K562 (cell line): Measurements from ENCODE around the gene A1BG. TPM values are rescaled to one million over a fixed set of nuclear protein-coding genes. Genes with fewer than 3 reads are reported as not detected.
A peak's percentile ranks its signal among the peaks of the same experiment; 100 is the strongest.

Experiments used
- BMI1 ChIP-seq: fragments of 150-350 bp; IDR thresholded peaks from 2 replicates; pipeline ENCODE4 v1.6.1; 2014; ENCODE audit warnings: low read length
- CBX5 ChIP-seq: IDR thresholded peaks from 2 replicates; pipeline ENCODE4 v1.6.1; 2014; ENCODE audit warnings: low read depth, borderline replicate concordance
- CEBPG ChIP-seq, 3 experiments: fragments of 200-800 bp in 1 of 3; sonication (Bioruptor generic) in 1 of 3; sonication (generic) in 1 of 3; formaldehyde crosslinking in 1 of 3; IDR thresholded peaks in 2 of 3; conservative IDR thresholded peaks in 1 of 3; 2 replicates each; pipeline versions ENCODE4 v1.6.1 to v1.8.0; 2016 to 2022; ENCODE audit warnings: missing compliant biosample characterization in 2 of 3, missing genetic modification characterization in 2 of 3, mild to moderate bottlenecking in 1 of 3, missing genetic modification reagents in 1 of 3
- CHD1 ChIP-seq: fragments of 200-600 bp; sonication (generic); IDR thresholded peaks from one replicate; pipeline ENCODE4 v1.6.1; 2012; ENCODE audit warnings: mild to moderate bottlenecking, moderate library complexity, low read length, inconsistent platforms
- CSDE1 ChIP-seq, 2 experiments: fragments of 450-650 bp; IDR thresholded peaks; 2 replicates each; pipeline ENCODE4 v1.6.1; 2016; ENCODE audit warnings: mild to moderate bottlenecking in 1 of 2
- DIDO1 ChIP-seq: fragments of 450-650 bp; IDR thresholded peaks from 2 replicates; pipeline ENCODE4 v1.6.1; 2016; ENCODE audit warnings: low read depth, missing biosample characterization, missing genetic modification characterization
- DPF2 ChIP-seq: fragments of 450-650 bp; IDR thresholded peaks from 2 replicates; pipeline ENCODE4 v1.6.1; 2016
- EZH2 ChIP-seq: IDR thresholded peaks from 2 replicates; pipeline ENCODE4 v1.6.1; 2012; ENCODE audit warnings: low read depth, mild to moderate bottlenecking, inconsistent platforms, low read length, borderline replicate concordance
- HDAC6 ChIP-seq: IDR thresholded peaks from 2 replicates; pipeline ENCODE4 v1.6.1; 2012; ENCODE audit warnings: low read depth, mild to moderate bottlenecking, control low read depth, inconsistent platforms, low read length, moderate library complexity
- ILF3 ChIP-seq: fragments of 450-650 bp; IDR thresholded peaks from 2 replicates; pipeline ENCODE4 v1.6.1; 2018; ENCODE audit warnings: antibody characterized with exemption, mild to moderate bottlenecking, moderate library complexity, borderline replicate concordance
- IRF9 ChIP-seq: fragments of 450-650 bp; IDR thresholded peaks from 2 replicates; pipeline ENCODE4 v1.6.1; 2016; ENCODE audit warnings: missing biosample characterization, missing genetic modification characterization
- MAFK ChIP-seq: IDR thresholded peaks from 2 replicates; pipeline ENCODE4 v1.6.1; 2011; ENCODE audit warnings: low read length, improper control_type of control experiment
- MTA3 ChIP-seq: fragments of 450-650 bp; formaldehyde crosslinking; IDR thresholded peaks from 2 replicates; pipeline ENCODE4 v1.6.1; 2017; ENCODE audit warnings: mild to moderate bottlenecking, borderline replicate concordance
- NR3C1 ChIP-seq: sonication (generic); formaldehyde crosslinking; IDR thresholded peaks from 2 replicates; pipeline ENCODE4 v1.8.1; 2022; ENCODE audit warnings: missing genetic modification reagents
- RBBP5 ChIP-seq: fragments of 200-600 bp; sonication (generic); IDR thresholded peaks from 2 replicates; pipeline ENCODE4 v1.6.1; 2012; ENCODE audit warnings: borderline replicate concordance, mild to moderate bottlenecking, low read length, control low read depth, inconsistent platforms; ENCODE audit not compliant: insufficient read depth, poor library complexity, severe bottlenecking
- RFX7 ChIP-seq: fragments of 250-450 bp; sonication (Bioruptor Pico); IDR thresholded peaks from 2 replicates; pipeline ENCODE4 v1.5.1; 2021; ENCODE audit warnings: mild to moderate bottlenecking
- TRIM25 ChIP-seq: fragments of 450-650 bp; IDR thresholded peaks from 2 replicates; pipeline ENCODE4 v1.7.0; 2016; ENCODE audit warnings: borderline replicate concordance
- WHSC1 ChIP-seq: IDR thresholded peaks from one replicate; pipeline ENCODE4 v1.6.1; 2012; ENCODE audit warnings: low read length, control low read depth, inconsistent platforms
- YY1 ChIP-seq, 3 experiments: IDR thresholded peaks; 2 replicates each; pipeline ENCODE4 v1.6.1; 2011; ENCODE audit warnings: low read length in 2 of 3, mild to moderate bottlenecking in 2 of 3, moderate library complexity in 2 of 3, borderline replicate concordance in 1 of 3, control low read depth in 1 of 3, low read depth in 1 of 3; ENCODE audit not compliant: insufficient read depth in 3 of 3, insufficient replicate concordance in 2 of 3, control insufficient read depth in 1 of 3, insufficient read length in 1 of 3; ENCODE audit errors: extremely low read depth in 1 of 3
- ZEB2 ChIP-seq: fragments of 450-650 bp; IDR thresholded peaks from 2 replicates; pipeline ENCODE4 v1.6.1; 2016
- ZNF24 ChIP-seq: fragments of 450-650 bp; IDR thresholded peaks from 2 replicates; pipeline ENCODE4 v1.6.1; 2016
- ZNF445 ChIP-seq: fragments of 250-450 bp; sonication (Bioruptor Pico); IDR thresholded peaks from 2 replicates; pipeline ENCODE4 v1.4.0; 2020; ENCODE audit warnings: low read depth, mild to moderate bottlenecking, moderate library complexity
- ZNF77 ChIP-seq: fragments of 250-450 bp; sonication (Bioruptor Pico); IDR thresholded peaks from 2 replicates; pipeline ENCODE4 v1.5.0; 2020
- polyA plus RNA-seq, 8 experiments: library from polyadenylated mRNA; depleted of rRNA in 4 of 8; stranded (reverse) in 5 of 8; unstranded in 3 of 8; fragments of >200 nt; fragmentation: Nextera tagmentation in 2 of 8; fragmentation: Illumina TruSeq in 1 of 8; extraction: Ambion mirVana in 2 of 8; extraction: Trizol in 1 of 8; gene quantifications; 2 replicates each; pipeline versions ENCODE4 v1.2.1 to v1.2.3, GENCODE V29; 2011 to 2014; ENCODE audit warnings: inconsistent platforms in 1 of 8, missing spikeins in 1 of 8
- total RNA-seq, 7 experiments: library from RNA; depleted of rRNA in 6 of 7; stranded (reverse); fragments of >200 nt in 6 of 7; fragmentation: Illumina TruSeq in 2 of 7; extraction: Trizol in 2 of 7; gene quantifications; 2 replicates each; pipeline versions ENCODE4 v1.2.1 to v1.2.3, GENCODE V29; 2011 to 2021; ENCODE audit warnings: low replicate concordance in 1 of 7
- TF ChIP-seq, protein P1 (sequence below): fragments of 450-650 bp; formaldehyde crosslinking; IDR thresholded peaks from 2 replicates; pipeline ENCODE4 v1.4.0; 2020; ENCODE audit warnings: mild to moderate bottlenecking, moderate library complexity

A1BG gene
- total and polyA plus RNA-seq, 9 of the 15 experiments (the other 6 are each of a cell fraction or from before 2014, with no cell fraction given), result 0.10 to 19.8 (median 2.6) TPM

DNA sequence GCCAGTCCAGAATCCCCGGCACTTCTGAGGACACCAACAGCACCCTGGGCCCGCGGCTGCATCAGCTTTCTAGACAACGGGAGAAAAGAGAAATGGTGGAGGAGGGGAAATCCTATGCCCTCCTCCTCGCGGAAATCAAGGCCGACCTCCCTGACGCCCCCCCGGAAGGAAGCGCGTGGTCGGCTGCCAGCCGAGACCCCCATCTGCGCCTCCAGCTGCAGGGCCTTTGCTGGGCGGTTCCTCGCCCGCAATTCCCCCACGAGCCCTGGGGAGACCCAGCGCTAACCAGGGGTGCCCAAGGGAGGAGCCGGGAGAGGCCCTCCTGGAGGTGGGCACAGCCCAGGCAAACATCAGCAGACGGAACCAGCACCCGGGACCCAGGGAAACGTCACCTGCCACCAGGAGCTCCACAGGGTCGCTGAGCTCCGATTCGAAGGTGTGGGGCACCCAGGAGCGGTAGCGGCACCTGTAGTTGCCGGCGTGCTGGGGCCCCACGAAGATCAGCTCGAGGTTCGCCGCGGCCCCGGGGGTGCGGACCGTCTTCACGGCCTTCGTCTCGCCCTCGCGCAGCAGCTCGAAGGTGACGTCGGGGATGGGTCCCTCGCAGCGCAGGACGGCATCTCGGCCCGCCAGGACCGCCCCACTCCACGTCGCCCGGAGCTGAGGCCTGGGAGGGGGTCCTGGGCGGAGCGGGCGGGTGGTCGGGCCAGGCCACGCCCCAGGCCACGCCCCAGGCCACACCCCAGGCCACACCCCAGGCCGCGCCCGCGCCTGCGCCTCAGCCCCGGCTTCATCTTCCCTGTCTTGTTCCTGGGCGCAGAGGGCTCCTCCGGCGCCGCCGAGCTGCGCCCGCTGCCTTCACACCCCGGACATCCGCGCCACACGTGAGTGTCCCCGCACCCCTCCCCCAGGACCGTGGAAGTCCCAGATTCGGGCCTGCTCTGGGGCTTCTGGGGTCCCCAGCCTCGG lies 6.0 kb downstream of the A1BG start (continued):
- TF ChIP-seq, protein P1, sequence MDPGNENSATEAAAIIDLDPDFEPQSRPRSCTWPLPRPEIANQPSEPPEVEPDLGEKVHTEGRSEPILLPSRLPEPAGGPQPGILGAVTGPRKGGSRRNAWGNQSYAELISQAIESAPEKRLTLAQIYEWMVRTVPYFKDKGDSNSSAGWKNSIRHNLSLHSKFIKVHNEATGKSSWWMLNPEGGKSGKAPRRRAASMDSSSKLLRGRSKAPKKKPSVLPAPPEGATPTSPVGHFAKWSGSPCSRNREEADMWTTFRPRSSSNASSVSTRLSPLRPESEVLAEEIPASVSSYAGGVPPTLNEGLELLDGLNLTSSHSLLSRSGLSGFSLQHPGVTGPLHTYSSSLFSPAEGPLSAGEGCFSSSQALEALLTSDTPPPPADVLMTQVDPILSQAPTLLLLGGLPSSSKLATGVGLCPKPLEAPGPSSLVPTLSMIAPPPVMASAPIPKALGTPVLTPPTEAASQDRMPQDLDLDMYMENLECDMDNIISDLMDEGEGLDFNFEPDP (CRISPR knock-in tag), result no peak
- TF ChIP-seq EZH2, result no peak
- TF ChIP-seq TRIM25, result no peak
- no peak for TF ChIP-seq ZNF24
- peak; percentile 63 for TF ChIP-seq RBBP5
- no peak for TF ChIP-seq ZEB2
- TF ChIP-seq CEBPG (CRISPR knock-in tag; IDR thresholded peaks at IDR 0.05), result no peak
- no peak for TF ChIP-seq CEBPG (tag; conservative IDR thresholded peaks at IDR 0.05 in 1 of 2, IDR thresholded peaks at IDR 0.05 in 1 of 2)
- no peak for TF ChIP-seq NR3C1
- TF ChIP-seq CHD1, result no peak
- TF ChIP-seq DPF2, result no peak
- no peak for TF ChIP-seq ZNF445 (CRISPR knock-in tag)
- no peak for TF ChIP-seq IRF9 (tag)
- no peak for TF ChIP-seq DIDO1 (tag)
- TF ChIP-seq BMI1, result no peak
- TF ChIP-seq CSDE1 (IDR thresholded peaks at IDR 0.05), result no peak
- TF ChIP-seq HDAC6, result no peak
- no peak for TF ChIP-seq ILF3
- TF ChIP-seq YY1 (IDR thresholded peaks at IDR 0.05; ENCODE audit: borderline replicate concordance in 1 of 3, control insufficient read depth in 1 of 3, extremely low read depth in 1 of 3, insufficient read depth in 3 of 3, insufficient read length in 1 of 3, insufficient replicate concordance in 2 of 3, low read depth in 1 of 3, low read length in 2 of 3), result no peak
- TF ChIP-seq WHSC1, result no peak
- TF ChIP-seq ZNF77 (CRISPR knock-in tag), result no peak
- no peak for TF ChIP-seq RFX7
- no peak for TF ChIP-seq MAFK
- no peak for TF ChIP-seq CBX5
- TF ChIP-seq MTA3, result 0 out of 2 replicates have a peak, but pooled peaks have one; percentile 72
